K562 treated with DMSO at 1 percent for 4 hours (cell line): Measurements from ENCODE around the gene HSP90AA1. TPM values are rescaled to one million over a fixed set of nuclear protein-coding genes. Genes with fewer than 3 reads are reported as not detected.

ENCODE experiments used
- total RNA-seq: library from RNA; unstranded; fragments of 300-600 nt; gene quantifications from 2 replicates; pipeline ENCODE4 v1.2.3, GENCODE V29; 2022; ENCODE audit not compliant: insufficient read depth

The HSP90AA1 gene
- 515 and 582 TPM in 2 replicates for total RNA-seq

GRCh38 chr14:102086972-102087761 lies at the start of gene HSP90AA1:
HSP90AA1 (minus strand) TSS chr14:102087044; CDS start chr14:102086378, 666 bp downstream.

Other genes starting within 250 kb of the HSP90AA1 start
- gene DYNC1H1, start 122.5 kb downstream of the HSP90AA1 start, total RNA-seq: 112 and 148 TPM in 2 replicates
- 8.4 and 11.2 TPM in 2 replicates for gene WDR20, start 52.9 kb upstream of the HSP90AA1 start, total RNA-seq
- gene MOK, start 218.1 kb upstream of the HSP90AA1 start, total RNA-seq: 4.3 and 5.3 TPM in 2 replicates
- gene ZNF839, start 232.7 kb upstream of the HSP90AA1 start, total RNA-seq: 3.9 and 5.7 TPM in 2 replicates